ENCODE results near the gene PLET1.

DNA sequence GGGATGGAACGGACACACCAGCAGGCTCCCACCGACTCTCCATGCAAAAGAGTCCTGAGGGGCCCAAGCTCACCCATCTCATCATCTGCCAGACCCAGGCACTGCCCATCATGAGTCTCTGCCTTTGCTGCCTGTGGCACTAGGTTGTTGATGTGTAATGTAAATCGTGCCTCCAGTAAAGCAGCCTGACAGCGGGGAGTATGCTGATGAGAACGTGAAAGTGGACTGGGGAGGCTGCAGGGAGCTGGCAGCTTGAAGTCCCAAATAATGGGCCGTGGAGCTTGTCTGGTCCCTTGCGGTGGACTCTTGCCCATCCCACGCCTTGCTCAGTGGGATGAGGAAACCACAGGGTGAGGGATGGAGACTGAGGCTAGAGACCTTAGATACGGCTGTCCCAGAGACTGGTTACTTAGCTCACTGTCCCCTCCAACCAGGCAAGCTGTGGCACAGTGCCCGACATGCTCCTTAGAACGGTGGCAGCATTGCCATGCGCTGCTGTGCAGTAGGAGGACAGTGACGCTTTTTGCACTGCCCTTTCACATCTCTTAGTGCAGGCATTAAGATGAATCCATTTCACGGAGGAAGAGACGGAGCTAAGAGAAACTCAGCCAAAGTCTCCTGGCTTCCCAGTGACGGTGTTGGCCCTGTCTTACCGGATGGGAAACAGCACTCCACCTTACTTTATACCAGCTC, 39.6 kb upstream of the PLET1 start:
- TF ChIP-seq, protein P1, sequence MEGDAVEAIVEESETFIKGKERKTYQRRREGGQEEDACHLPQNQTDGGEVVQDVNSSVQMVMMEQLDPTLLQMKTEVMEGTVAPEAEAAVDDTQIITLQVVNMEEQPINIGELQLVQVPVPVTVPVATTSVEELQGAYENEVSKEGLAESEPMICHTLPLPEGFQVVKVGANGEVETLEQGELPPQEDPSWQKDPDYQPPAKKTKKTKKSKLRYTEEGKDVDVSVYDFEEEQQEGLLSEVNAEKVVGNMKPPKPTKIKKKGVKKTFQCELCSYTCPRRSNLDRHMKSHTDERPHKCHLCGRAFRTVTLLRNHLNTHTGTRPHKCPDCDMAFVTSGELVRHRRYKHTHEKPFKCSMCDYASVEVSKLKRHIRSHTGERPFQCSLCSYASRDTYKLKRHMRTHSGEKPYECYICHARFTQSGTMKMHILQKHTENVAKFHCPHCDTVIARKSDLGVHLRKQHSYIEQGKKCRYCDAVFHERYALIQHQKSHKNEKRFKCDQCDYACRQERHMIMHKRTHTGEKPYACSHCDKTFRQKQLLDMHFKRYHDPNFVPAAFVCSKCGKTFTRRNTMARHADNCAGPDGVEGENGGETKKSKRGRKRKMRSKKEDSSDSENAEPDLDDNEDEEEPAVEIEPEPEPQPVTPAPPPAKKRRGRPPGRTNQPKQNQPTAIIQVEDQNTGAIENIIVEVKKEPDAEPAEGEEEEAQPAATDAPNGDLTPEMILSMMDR (IDR thresholded peaks at IDR 0.05), result no peak
- no peak for TF ChIP-seq POLR2A (IDR thresholded peaks at IDR 0.05)

All from suprapubic skin (tissue), 3 donors.